Measurements from ENCODE around the gene SMAP2. TPM values are rescaled to one million over a fixed set of nuclear protein-coding genes. Genes with fewer than 3 reads are reported as not detected.
"Not testable (repeated sequence)": the region's sequence is repeated elsewhere in the genome, so short reads cannot be mapped to it uniquely, and the experiment has no call there.

Gene SMAP2
- total RNA-seq, 1 donor from 2014 or later, result 20.9 TPM

DNA sequence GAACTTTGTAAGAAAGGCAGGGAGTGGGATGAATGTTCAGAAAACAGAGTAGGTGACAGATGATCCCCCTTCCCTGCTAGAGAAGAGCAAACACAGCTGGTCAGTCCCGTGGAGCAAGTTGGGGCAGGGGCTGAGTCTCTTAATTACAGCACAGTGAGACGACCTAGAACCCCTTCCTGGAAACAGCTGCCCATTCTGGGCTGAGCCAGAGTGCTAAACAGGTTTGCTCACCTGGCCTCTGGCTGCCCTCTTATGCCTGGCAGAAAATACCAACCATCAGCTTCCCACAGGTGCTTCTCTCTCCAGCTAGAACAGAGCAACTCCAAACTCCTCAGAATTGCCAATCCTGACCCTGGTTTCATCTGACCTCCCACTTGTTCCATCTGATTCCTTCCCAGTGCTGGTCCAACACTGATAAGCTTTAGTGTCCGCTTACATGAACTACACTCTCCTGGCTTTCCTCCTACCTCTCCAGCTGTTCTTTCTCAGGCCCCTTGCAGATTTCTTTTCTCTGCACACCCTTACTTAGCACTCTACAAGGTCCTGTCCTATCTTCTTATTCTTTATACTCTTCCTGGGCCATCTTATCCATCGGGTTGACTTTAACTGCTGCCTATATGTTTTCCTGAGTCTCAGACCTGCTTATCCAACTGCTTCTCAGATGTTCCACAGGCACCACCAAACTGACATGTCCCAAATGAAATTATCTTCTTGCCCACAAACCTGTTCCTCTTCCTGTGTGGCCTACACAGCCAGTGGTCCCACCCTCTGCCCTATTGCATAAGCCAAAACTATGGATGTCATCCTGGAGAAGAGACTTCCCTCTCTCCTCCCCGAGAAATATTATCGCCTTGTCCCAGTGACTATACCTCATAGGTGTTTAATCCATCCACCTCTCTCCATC lies 33.9 kb upstream of the SMAP2 start:
- DNase-seq (ENCODE audit: extremely low spot score, unreplicated experiment), result no peak
- Mint-ChIP-seq H3K27ac (no peak overlapping the region), H3K27me3 (peaks cover 33% of the 10 kb centered on the region), H3K4me1 (ENCODE audit: unreplicated experiment) (peaks cover 5% of the 10 kb centered on the region), H3K4me3 (no peak overlapping the region), H3K36me3 (no peaks in the 10 kb centered on the region), H3K9me3 (no peaks in the 10 kb centered on the region)
- TF ChIP-seq, protein P1, sequence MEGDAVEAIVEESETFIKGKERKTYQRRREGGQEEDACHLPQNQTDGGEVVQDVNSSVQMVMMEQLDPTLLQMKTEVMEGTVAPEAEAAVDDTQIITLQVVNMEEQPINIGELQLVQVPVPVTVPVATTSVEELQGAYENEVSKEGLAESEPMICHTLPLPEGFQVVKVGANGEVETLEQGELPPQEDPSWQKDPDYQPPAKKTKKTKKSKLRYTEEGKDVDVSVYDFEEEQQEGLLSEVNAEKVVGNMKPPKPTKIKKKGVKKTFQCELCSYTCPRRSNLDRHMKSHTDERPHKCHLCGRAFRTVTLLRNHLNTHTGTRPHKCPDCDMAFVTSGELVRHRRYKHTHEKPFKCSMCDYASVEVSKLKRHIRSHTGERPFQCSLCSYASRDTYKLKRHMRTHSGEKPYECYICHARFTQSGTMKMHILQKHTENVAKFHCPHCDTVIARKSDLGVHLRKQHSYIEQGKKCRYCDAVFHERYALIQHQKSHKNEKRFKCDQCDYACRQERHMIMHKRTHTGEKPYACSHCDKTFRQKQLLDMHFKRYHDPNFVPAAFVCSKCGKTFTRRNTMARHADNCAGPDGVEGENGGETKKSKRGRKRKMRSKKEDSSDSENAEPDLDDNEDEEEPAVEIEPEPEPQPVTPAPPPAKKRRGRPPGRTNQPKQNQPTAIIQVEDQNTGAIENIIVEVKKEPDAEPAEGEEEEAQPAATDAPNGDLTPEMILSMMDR (conservative IDR thresholded peaks at IDR 0.05), result no peak

DNA sequence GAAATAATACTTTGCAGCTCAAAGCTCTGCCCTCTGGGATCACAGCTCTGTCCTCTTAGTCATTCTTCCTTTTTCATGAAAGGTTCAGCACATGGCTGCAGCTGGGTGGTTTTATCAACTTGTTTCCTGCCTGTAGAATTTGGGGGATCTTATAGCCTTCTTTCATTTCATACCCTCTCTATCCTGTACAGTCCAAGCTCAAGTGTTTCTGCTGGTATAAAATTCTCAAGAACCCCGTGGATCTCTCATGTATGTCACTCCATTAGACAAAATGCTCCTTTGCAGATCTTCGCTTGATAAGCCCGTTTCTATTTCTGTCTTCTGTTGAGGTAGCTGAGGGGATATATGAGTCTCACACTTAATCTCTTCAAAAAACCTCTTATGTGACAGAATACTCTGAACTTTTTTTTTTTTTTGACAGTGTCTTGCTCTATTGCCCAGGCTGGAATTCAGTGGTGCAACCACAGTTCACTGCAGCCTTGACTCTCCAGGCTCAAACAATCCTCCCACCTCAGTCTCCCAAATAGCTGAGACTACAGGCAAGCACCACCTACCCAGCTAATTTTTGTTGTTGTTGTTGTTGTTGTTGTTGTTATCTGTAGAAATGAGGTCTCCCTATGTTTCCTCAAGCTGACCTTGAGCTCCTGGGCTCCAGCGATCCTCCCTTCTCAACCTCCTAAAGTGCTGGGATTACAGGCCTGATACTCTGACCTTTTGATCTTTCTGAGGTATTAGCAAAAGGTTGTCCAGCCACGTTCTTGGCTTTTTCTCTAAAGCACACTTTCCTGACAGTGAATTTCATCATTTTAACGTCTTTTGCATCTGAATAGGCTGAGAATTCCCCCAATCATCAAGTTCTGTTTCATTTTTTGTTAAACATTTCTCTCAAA lies 31.8 kb upstream of the SMAP2 start:
- Mint-ChIP-seq H3K9me3 (no peaks in the 10 kb centered on the region), H3K27me3 (peaks cover 33% of the 10 kb centered on the region), H3K36me3 (no peaks in the 10 kb centered on the region), H3K27ac (no peak overlapping the region), H3K4me3 (no peak overlapping the region), H3K4me1 (ENCODE audit: unreplicated experiment) (peaks cover 5% of the 10 kb centered on the region)
- TF ChIP-seq, protein P1 (conservative IDR thresholded peaks at IDR 0.05), result no peak
- no peak for DNase-seq (ENCODE audit: extremely low spot score, unreplicated experiment)

DNA sequence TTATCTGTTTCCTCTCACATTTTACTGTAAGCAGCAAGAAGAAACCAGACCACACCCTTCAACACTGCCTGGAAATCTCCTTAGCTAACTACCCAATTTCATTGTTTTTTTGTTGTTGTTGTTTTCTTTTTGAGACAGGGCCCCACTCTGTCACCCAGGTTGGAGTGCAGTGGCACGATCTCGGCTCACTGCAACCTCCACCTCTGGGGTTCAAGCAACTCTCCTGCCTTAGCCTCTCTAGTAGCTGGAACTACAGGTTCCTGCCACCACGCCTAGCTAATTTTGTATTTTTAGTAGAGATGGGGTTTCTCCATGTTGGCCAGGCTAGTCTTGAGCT lies 31.2 kb upstream of the SMAP2 start:
- not testable (repeated sequence) for H3K4me1 Mint-ChIP-seq (ENCODE audit: unreplicated experiment); DNase-seq (ENCODE audit: extremely low spot score, unreplicated experiment); H3K9me3 Mint-ChIP-seq; H3K4me3 Mint-ChIP-seq; H3K27ac Mint-ChIP-seq; H3K36me3 Mint-ChIP-seq
- H3K27me3 Mint-ChIP-seq, result peaks cover 33% of the 10 kb centered on the region

DNA sequence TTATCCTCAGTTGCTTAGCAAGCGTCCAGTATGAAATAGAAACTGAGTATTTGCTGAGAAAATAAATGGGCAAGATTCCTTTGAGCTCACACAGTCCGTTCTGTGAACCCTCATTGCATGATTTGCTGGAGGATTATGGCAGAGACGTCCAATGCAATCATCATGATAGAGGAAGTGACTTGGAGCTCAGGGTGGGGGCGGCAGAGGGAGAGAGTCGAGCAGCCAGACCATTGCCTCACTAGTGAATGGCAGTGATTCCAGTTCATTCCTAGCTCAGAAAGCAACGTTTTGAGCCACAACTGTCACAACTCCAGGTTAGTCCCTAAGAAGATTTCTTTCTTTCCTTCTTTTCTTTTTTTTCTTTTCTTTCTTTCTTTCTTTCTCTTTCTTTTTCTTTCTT lies 28.9 kb upstream of the SMAP2 start:
- H3K36me3 Mint-ChIP-seq, result no peaks in the 10 kb centered on the region

DNA sequence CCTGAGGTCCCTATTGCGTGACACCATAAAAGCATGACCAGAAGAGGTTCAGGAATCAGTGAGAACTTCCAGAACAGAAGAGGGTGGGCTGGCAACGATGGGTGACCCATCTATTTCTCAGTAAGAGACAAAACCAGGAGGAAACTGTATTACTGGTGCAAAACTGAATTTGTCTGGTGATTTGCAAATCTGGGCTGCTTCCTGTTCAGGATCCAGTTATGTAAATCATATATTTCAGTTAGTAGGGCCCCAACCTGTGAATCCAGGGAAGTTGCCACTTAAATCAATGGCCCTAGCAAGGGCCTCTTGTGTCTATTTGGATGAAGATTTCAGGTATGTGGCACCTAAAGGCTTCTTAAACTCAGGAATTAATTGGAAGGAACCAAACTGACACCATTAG lies 23.1 kb upstream of the SMAP2 start:
- H3K4me3 Mint-ChIP-seq, result no peak overlapping the region
- no peaks in the 10 kb centered on the region for H3K36me3 Mint-ChIP-seq
- H3K27me3 Mint-ChIP-seq, result peaks cover 3% of the 10 kb centered on the region
- H3K27ac Mint-ChIP-seq, result no peak overlapping the region
- TF ChIP-seq, protein P1 (conservative IDR thresholded peaks at IDR 0.05), result no peak
- no peak for DNase-seq (ENCODE audit: extremely low spot score, unreplicated experiment)
- H3K9me3 Mint-ChIP-seq, result no peaks in the 10 kb centered on the region
- no peaks in the 10 kb centered on the region for H3K4me1 Mint-ChIP-seq (ENCODE audit: unreplicated experiment)

More for the DNA sequence above, 28.9 kb upstream of the SMAP2 start:
- Mint-ChIP-seq H3K4me1 (ENCODE audit: unreplicated experiment) (no peaks in the 10 kb centered on the region), H3K27me3 (peaks cover 28% of the 10 kb centered on the region), H3K9me3 (no peaks in the 10 kb centered on the region), H3K4me3 (no peak overlapping the region), H3K27ac (no peak overlapping the region)
- no peak for DNase-seq (ENCODE audit: extremely low spot score, unreplicated experiment)
- TF ChIP-seq, protein P1 (conservative IDR thresholded peaks at IDR 0.05), result no peak

DNA sequence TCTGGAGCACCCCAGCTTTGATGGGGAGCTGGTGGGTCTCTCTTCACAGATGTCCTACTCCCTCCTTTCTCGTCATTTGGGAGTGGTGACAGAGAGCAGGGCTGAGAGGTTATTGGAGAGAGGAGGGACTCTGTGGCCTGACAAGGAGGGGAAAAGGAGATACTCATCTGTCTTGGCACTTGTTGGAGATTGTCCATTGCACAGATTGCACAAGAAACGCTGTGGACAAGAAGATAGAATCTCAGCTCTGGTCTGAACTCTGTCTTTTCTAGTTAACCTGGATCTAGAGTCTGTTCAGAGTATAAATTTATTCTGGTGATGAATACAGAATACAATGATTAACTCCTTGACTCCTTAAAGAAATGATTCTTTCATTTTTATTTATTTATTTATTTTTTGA lies 22.4 kb upstream of the SMAP2 start:
- Mint-ChIP-seq H3K36me3 (no peaks in the 10 kb centered on the region), H3K9me3 (no peaks in the 10 kb centered on the region), H3K27ac (no peak overlapping the region), H3K4me1 (ENCODE audit: unreplicated experiment) (no peaks in the 10 kb centered on the region), H3K27me3 (peaks cover 3% of the 10 kb centered on the region), H3K4me3 (no peak overlapping the region)
- TF ChIP-seq, protein P1 (conservative IDR thresholded peaks at IDR 0.05), result no peak
- no peak for DNase-seq (ENCODE audit: extremely low spot score, unreplicated experiment)
